ENCODE data around the gene SSR1. TPM values are rescaled to one million over a fixed set of nuclear protein-coding genes. Genes with fewer than 3 reads are reported as not detected.
"Not testable (repeated sequence)": the region's sequence is repeated elsewhere in the genome, so short reads cannot be mapped to it uniquely, and the experiment has no call there.

SSR1 gene
- total RNA-seq, 1 donor from 2014 or later: 83.4 TPM

GRCh38 chr6:7316658-7317533 lies 3.9 kb upstream of the SSR1 start:
- no peak for DNase-seq

- no peak for DNase-seq
Measured at GRCh38 chr6:7315948-7316365, 3.0 kb upstream of the SSR1 start.

- DNase-seq: not testable (repeated sequence)
Measured at GRCh38 chr6:7315087-7315947, 2.3 kb upstream of the SSR1 start.

GRCh38 chr6:7314414-7314813 lies 1.4 kb upstream of the SSR1 start:
- DNase-seq: no peak

- DNase-seq: no peak
Measured at GRCh38 chr6:7313505-7314165, 636 bp upstream of the SSR1 start.

- peak; percentile 14 for DNase-seq
Measured at GRCh38 chr6:7311917-7312615, 933 bp downstream of the SSR1 start.

- no peak for DNase-seq
Measured at GRCh38 chr6:7311176-7311575, 1.8 kb downstream of the SSR1 start.

- DNase-seq: no peak
Measured at GRCh38 chr6:7309050-7309449, 3.9 kb downstream of the SSR1 start.

GRCh38 chr6:7307533-7307932 lies 5.5 kb downstream of the SSR1 start:
- DNase-seq: no peak

- DNase-seq: no peak
Measured at GRCh38 chr6:7304821-7305220, 8.2 kb downstream of the SSR1 start.

- DNase-seq: no peak
Measured at GRCh38 chr6:7301702-7302101, 11.3 kb downstream of the SSR1 start.

- DNase-seq: no peak
Measured at GRCh38 chr6:7300926-7301325, 12.1 kb downstream of the SSR1 start.

GRCh38 chr6:7298113-7298512 lies 14.9 kb downstream of the SSR1 start:
- no peak for DNase-seq

- no peak for DNase-seq
Measured at GRCh38 chr6:7296602-7297001, 16.4 kb downstream of the SSR1 start.

GRCh38 chr6:7295916-7296315 lies 17.1 kb downstream of the SSR1 start:
- no peak for DNase-seq

GRCh38 chr6:7292596-7293255 lies 20.3 kb downstream of the SSR1 start:
- no peak for DNase-seq

- DNase-seq: no peak
Measured at GRCh38 chr6:7290079-7290478, 22.9 kb downstream of the SSR1 start.

GRCh38 chr6:7285416-7285815 lies 27.6 kb downstream of the SSR1 start:
- DNase-seq: no peak

GRCh38 chr6:7283676-7284075 lies 29.3 kb downstream of the SSR1 start:
- no peak for DNase-seq

- no peak for DNase-seq
Measured at GRCh38 chr6:7282097-7282906, 30.7 kb downstream of the SSR1 start.

GRCh38 chr6:7276199-7276524 lies 36.8 kb downstream of the SSR1 start:
- DNase-seq: no peak

Data from dermis blood vessel endothelial cell (primary cell).